Measurements from ENCODE around the gene MAPK8IP2.

The MAPK8IP2 gene

GRCh38 chr22:50581031-50581949, 19.3 kb upstream of the MAPK8IP2 start:
- Histone ChIP-seq H3K4me3 (ENCODE audit: low read depth, low read length) (peak overlapping the region; percentile 81), H3K4me1 (no peaks in the 10 kb centered on the region), H3K27me3 (no peaks in the 10 kb centered on the region), H3K9me3 (no peaks in the 10 kb centered on the region), H3K36me3 (0 out of 2 replicates have a peak, but pooled peaks cover 3% of the 10 kb centered on the region)
- DNase-seq = no peak
- TF ChIP-seq, protein P1, sequence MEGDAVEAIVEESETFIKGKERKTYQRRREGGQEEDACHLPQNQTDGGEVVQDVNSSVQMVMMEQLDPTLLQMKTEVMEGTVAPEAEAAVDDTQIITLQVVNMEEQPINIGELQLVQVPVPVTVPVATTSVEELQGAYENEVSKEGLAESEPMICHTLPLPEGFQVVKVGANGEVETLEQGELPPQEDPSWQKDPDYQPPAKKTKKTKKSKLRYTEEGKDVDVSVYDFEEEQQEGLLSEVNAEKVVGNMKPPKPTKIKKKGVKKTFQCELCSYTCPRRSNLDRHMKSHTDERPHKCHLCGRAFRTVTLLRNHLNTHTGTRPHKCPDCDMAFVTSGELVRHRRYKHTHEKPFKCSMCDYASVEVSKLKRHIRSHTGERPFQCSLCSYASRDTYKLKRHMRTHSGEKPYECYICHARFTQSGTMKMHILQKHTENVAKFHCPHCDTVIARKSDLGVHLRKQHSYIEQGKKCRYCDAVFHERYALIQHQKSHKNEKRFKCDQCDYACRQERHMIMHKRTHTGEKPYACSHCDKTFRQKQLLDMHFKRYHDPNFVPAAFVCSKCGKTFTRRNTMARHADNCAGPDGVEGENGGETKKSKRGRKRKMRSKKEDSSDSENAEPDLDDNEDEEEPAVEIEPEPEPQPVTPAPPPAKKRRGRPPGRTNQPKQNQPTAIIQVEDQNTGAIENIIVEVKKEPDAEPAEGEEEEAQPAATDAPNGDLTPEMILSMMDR (IDR thresholded peaks at IDR 0.05; ENCODE audit: low read depth, low read length) = no peak

GRCh38 chr22:50581950-50582492, 18.6 kb upstream of the MAPK8IP2 start:
- 0 out of 2 replicates have a peak, but pooled peaks cover 3% of the 10 kb centered on the region for H3K36me3 ChIP-seq
- H3K9me3 ChIP-seq = no peaks in the 10 kb centered on the region
- H3K27me3 ChIP-seq = no peaks in the 10 kb centered on the region
- no peaks in the 10 kb centered on the region for H3K4me1 ChIP-seq
- TF ChIP-seq, protein P1 (IDR thresholded peaks at IDR 0.05; ENCODE audit: low read depth, low read length) = no peak
- peak overlapping the region; percentile 81 for H3K4me3 ChIP-seq (ENCODE audit: low read depth, low read length)
- no peak for DNase-seq

DNA sequence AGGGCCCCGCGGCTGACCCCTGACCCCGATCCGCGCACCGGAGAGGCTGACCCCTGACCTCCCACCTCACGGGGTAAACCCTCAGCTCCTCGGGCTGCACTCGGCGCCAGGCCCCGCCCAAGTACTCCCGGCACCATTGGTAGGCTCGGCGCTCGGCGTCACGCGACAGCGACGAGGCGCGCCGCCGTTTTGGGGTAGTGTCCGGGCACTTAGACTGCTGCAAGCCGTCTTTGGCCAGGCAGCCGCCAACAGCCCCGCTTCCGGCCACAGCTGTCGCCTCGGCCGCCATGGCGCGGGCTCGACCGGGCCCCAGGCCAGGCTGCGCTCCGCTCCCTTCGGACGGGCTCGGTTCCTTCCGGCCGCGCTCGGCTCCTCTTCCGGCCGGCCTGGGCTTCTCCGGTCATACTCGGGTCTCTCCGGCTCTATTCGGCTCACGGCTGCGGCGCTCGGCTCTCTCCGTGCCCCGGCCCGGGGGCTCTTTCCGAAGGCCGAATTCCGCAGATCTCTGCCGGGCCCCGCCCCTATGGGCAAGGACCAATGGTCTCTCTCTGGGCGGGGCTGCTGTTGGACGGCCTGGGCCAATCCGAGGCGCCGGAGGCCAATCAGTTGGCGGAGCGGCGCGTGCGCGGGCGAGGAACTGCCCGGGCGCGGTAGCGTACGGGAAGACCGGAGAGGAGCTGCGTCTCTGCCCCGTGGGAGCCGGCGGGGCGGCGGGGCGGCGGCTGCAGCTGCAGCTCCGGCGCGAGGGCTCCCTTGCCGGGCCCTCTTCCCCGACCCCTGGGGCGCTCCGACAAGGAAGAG, 17.9 kb upstream of the MAPK8IP2 start, which contains the start of gene CHKB:
TSS of gene CHKB (minus strand) at position 357 of the 801 bp plus-strand sequence. CDS start at position 289, 68 bp downstream.
- H3K27me3 ChIP-seq = no peaks in the 10 kb centered on the region
- H3K4me1 ChIP-seq = no peaks in the 10 kb centered on the region
- peak within 1 kb of the TSS; percentile 81 for H3K4me3 ChIP-seq (ENCODE audit: low read depth, low read length)
- H3K36me3 ChIP-seq = 0 out of 2 replicates have a peak, but pooled peaks cover 3% of the 10 kb centered on the region
- H3K9me3 ChIP-seq = no peaks in the 10 kb centered on the region
- TF ChIP-seq, protein P1 (IDR thresholded peaks at IDR 0.05; ENCODE audit: low read depth, low read length) = no peak
- DNase-seq = peak; percentile 100

GRCh38 chr22:50583294-50583861, 17.2 kb upstream of the MAPK8IP2 start:
- DNase-seq = no peak
- Histone ChIP-seq H3K27me3 (no peaks in the 10 kb centered on the region), H3K36me3 (0 out of 2 replicates have a peak, but pooled peaks cover 3% of the 10 kb centered on the region), H3K4me3 (ENCODE audit: low read depth, low read length) (peak overlapping the region; percentile 81), H3K9me3 (no peaks in the 10 kb centered on the region), H3K4me1 (no peaks in the 10 kb centered on the region)
- TF ChIP-seq, protein P1 (IDR thresholded peaks at IDR 0.05; ENCODE audit: low read depth, low read length) = no peak

DNA sequence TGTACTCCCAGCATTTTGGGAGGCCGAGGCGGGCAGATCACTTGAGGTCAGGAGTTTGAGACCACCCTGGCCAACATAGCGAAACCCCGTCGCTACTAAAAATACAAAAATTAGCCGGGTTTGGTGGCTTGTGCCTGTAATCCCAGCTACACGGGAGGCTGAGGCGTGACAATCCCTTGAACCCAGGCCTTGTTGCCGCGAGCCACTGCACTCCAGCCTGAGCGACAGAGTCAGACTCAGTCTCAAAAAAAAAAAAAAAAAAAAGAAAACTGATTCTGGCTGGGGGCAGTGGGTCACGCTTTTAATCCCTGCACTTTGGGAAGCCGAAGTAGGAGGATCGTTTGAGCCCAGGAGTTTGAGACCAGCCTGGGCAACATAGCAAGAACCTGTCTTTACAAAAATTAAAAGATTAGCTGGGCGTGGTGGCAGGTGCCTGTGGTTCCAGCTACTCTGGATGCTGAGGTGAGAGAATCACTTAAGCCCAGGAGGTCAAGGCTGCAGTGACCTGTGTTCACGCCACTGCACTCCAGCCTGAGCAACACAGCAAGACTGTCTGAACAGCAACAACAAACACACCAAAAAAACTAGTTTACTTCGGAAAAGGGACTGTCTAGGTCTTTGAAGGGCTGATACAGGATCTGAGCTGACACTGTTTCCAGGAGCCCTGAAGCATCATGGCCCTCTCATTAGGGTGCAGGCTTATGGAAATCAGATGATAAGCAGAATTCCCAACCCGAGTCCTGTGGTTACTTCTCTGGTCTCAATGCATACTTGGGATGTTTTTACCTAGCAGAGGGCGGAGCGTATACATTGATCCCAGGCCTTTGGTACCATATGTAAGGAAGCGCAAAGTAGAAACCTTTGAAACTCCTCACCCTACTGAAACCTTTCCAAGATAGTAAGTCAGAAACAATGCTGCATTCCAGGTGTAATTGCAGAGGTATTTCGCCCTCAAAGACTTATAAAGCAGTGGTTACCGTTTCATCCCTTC, 16.2 kb upstream of the MAPK8IP2 start:
- TF ChIP-seq, protein P1 (IDR thresholded peaks at IDR 0.05; ENCODE audit: low read depth, low read length) = no peak
- H3K4me3 ChIP-seq (ENCODE audit: low read depth, low read length) = no peak overlapping the region
- no peak for DNase-seq

More for the DNA sequence above, 16.2 kb upstream of the MAPK8IP2 start:
- Histone ChIP-seq H3K36me3 (0 out of 2 replicates have a peak, but pooled peaks cover 3% of the 10 kb centered on the region), H3K4me1 (no peaks in the 10 kb centered on the region), H3K27me3 (peaks cover 7% of the 10 kb centered on the region), H3K9me3 (no peaks in the 10 kb centered on the region)

Measured in BE2C (cell line).